Ramos (cell line): ENCODE measurements around the gene VWA5A.

ENCODE experiments used
- in situ Hi-C: fragments of 300-500 bp; cut with MboI; formaldehyde crosslinking; loops from one replicate; pipeline ENCODE4 v1.14.3; 2022; ENCODE audit warnings: low sequenced_read_pairs; ENCODE audit not compliant: unreplicated experiment

The VWA5A gene

GRCh38 chr11:124114942-124115781 is at the start of gene VWA5A:
Gene VWA5A, plus strand, starts transcription at chr11:124115450. Its CDS starts 2,062 bp downstream, at chr11:124117512.
- in situ Hi-C loops: no loop called here

GRCh38 chr11:124068601-124069110 is 46.6 kb upstream of the VWA5A start:
- in situ Hi-C loops: loop anchor here (25.0 kb wide), 1 partner anchor 519 kb away; no protein-coding TSS in a partner anchor

GRCh38 chr11:124069429-124070401 is 45.5 kb upstream of the VWA5A start:
- in situ Hi-C loops: loop anchor here (10.0 to 25.0 kb wide), 2 partner anchors 125 to 518 kb away; no protein-coding TSS in a partner anchor

GRCh38 chr11:124070915-124071622 is 44.2 kb upstream of the VWA5A start:
- in situ Hi-C loops: loop anchor here (10.0 to 25.0 kb wide), 2 partner anchors 124 to 516 kb away; no protein-coding TSS in a partner anchor

- in situ Hi-C loops: loop anchor here (10.0 to 25.0 kb wide), 2 partner anchors 123 to 516 kb away; no protein-coding TSS in a partner anchor
Measured at GRCh38 chr11:124071623-124071948, 43.7 kb upstream of the VWA5A start.

GRCh38 chr11:124072147-124072546 is 43.1 kb upstream of the VWA5A start:
- in situ Hi-C loops: loop anchor here (10.0 to 25.0 kb wide), 2 partner anchors 123 to 515 kb away; no protein-coding TSS in a partner anchor

GRCh38 chr11:124074554-124074953 is 40.7 kb upstream of the VWA5A start:
- in situ Hi-C loops: loop anchor here (10.0 to 25.0 kb wide), 2 partner anchors 120 to 513 kb away; no protein-coding TSS in a partner anchor

- in situ Hi-C loops: loop anchor here (10.0 kb wide), 1 partner anchor 119 kb away; no protein-coding TSS in a partner anchor
Measured at GRCh38 chr11:124075492-124075840, 39.8 kb upstream of the VWA5A start.

- in situ Hi-C loops: loop anchor here (10.0 kb wide), 1 partner anchor 119 kb away; no protein-coding TSS in a partner anchor
Measured at GRCh38 chr11:124075841-124076651, 39.2 kb upstream of the VWA5A start.

GRCh38 chr11:124077266-124077665 is 38.0 kb upstream of the VWA5A start:
- in situ Hi-C loops: loop anchor here (10.0 kb wide), 1 partner anchor 118 kb away; no protein-coding TSS in a partner anchor

- in situ Hi-C loops: loop anchor here (10.0 kb wide), 1 partner anchor 116 kb away; no protein-coding TSS in a partner anchor
Measured at GRCh38 chr11:124078591-124078990, 36.7 kb upstream of the VWA5A start.

- in situ Hi-C loops: loop anchor here (10.0 kb wide), 1 partner anchor 115 kb away; no protein-coding TSS in a partner anchor
Measured at GRCh38 chr11:124079631-124080326, 35.5 kb upstream of the VWA5A start.

GRCh38 chr11:124080327-124081001 is 34.8 kb upstream of the VWA5A start:
- in situ Hi-C loops: no loop called here

- in situ Hi-C loops: no loop called here
Measured at GRCh38 chr11:124081483-124081882, 33.8 kb upstream of the VWA5A start.

GRCh38 chr11:124082371-124082770 is 32.9 kb upstream of the VWA5A start:
- in situ Hi-C loops: no loop called here

GRCh38 chr11:124085583-124085982 is 29.7 kb upstream of the VWA5A start:
- in situ Hi-C loops: no loop called here
